GM23338 (cell line): ENCODE measurements around the gene ELOB. TPM values are rescaled to one million over a fixed set of nuclear protein-coding genes. Genes with fewer than 3 reads are reported as not detected.

Source experiments
- ATAC-seq: fragments of 200-7000 bp; cut with Tn5 transposase; 3 replicates; pipeline ENCODE4 v1.9.1; 2020
- DNase-seq: peaks from one replicate; pipeline ENCODE4 v3.0.0-alpha.2; 2015; ENCODE audit warnings: low spot score
- H2AFZ ChIP-seq: fragments of 200-600 bp; sonication (generic); 2 replicates; pipeline ENCODE4 v1.8.0; 2016; ENCODE audit warnings: antibody characterized with exemption, mild to moderate bottlenecking, moderate library complexity
- H3F3A ChIP-seq: fragments of 200-600 bp; sonication (generic); replicated peaks from 2 replicates; pipeline ENCODE4 v1.8.0; 2017; ENCODE audit warnings: antibody characterized with exemption, mixed run types, low read depth
- H3K27ac ChIP-seq: fragments of 200-600 bp; sonication (generic); 2 replicates; pipeline ENCODE4 v1.6.1; 2016; ENCODE audit warnings: low read depth
- H3K27me3 ChIP-seq: fragments of 200-600 bp; sonication (generic); 2 replicates; pipeline ENCODE4 v1.8.0; 2016; ENCODE audit warnings: mild to moderate bottlenecking, mixed run types, moderate library complexity; ENCODE audit not compliant: insufficient read depth
- H3K36me3 ChIP-seq: fragments of 200-600 bp; sonication (generic); 2 replicates; pipeline ENCODE4 v1.8.0; 2016; ENCODE audit warnings: mild to moderate bottlenecking; ENCODE audit not compliant: insufficient read depth
- H3K4me1 ChIP-seq: fragments of 200-600 bp; sonication (generic); 2 replicates; pipeline ENCODE4 v1.8.0; 2016; ENCODE audit warnings: mild to moderate bottlenecking, moderate library complexity; ENCODE audit not compliant: insufficient read depth
- H3K4me2 ChIP-seq: fragments of 200-600 bp; sonication (generic); 2 replicates; pipeline ENCODE4 v1.7.1; 2017; ENCODE audit warnings: mixed run types
- H3K4me3 ChIP-seq: fragments of 200-600 bp; sonication (generic); 2 replicates; pipeline ENCODE4 v1.6.1; 2016; ENCODE audit warnings: mixed run types
- H3K79me2 ChIP-seq: fragments of 200-600 bp; sonication (generic); replicated peaks from 2 replicates; pipeline ENCODE4 v1.8.0; 2017; ENCODE audit warnings: mild to moderate bottlenecking; ENCODE audit not compliant: insufficient read depth
- H3K9me2 ChIP-seq: fragments of 200-600 bp; sonication (generic); 2 replicates; pipeline ENCODE4 v1.8.0; 2017; ENCODE audit not compliant: insufficient read depth
- H4K20me1 ChIP-seq: fragments of 200-600 bp; sonication (generic); replicated peaks from 2 replicates; pipeline ENCODE4 v1.8.0; 2017; ENCODE audit warnings: mild to moderate bottlenecking; ENCODE audit not compliant: insufficient read depth
- H3K27ac Mint-ChIP-seq: 2 replicates; pipeline ENCODE4 v1.8.0; 2020; ENCODE audit warnings: inconsistent platforms, mild to moderate bottlenecking, moderate library complexity, mixed read lengths
- H3K27me3 Mint-ChIP-seq: 3 replicates; pipeline ENCODE4 v1.8.0; 2022; ENCODE audit warnings: low read depth, mild to moderate bottlenecking, moderate library complexity, mixed read lengths, inconsistent platforms; ENCODE audit not compliant: insufficient read depth, poor library complexity
- H3K36me3 Mint-ChIP-seq: 3 replicates; pipeline ENCODE4 v1.8.0; 2021; ENCODE audit warnings: low read depth, mild to moderate bottlenecking, inconsistent platforms, moderate library complexity, mixed read lengths
- H3K4me1 Mint-ChIP-seq: 3 replicates; pipeline ENCODE4 v1.8.0; 2020; ENCODE audit warnings: mild to moderate bottlenecking, inconsistent platforms, mixed read lengths
- H3K4me3 Mint-ChIP-seq: 3 replicates; pipeline ENCODE4 v1.8.0; 2021; ENCODE audit warnings: moderate library complexity, mild to moderate bottlenecking, inconsistent platforms, mixed read lengths
- H3K9me3 Mint-ChIP-seq: 3 replicates; pipeline ENCODE4 v1.8.0; 2020; ENCODE audit warnings: moderate library complexity, mild to moderate bottlenecking, inconsistent platforms, mixed read lengths
- CREB1 ChIP-seq: fragments of 250-450 bp; sonication (Bioruptor Pico); IDR thresholded peaks from 2 replicates; pipeline ENCODE4 v1.5.0; 2020; ENCODE audit warnings: low read depth, mild to moderate bottlenecking, moderate library complexity
- EZH2 ChIP-seq: fragments of 200-600 bp; sonication (generic); IDR thresholded peaks from one replicate; pipeline ENCODE4 v1.8.0; 2017; ENCODE audit warnings: antibody characterized with exemption, mild to moderate bottlenecking, low read depth; ENCODE audit not compliant: unreplicated experiment
- EZH2phosphoT487 ChIP-seq: fragments of 200-600 bp; sonication (generic); IDR thresholded peaks from one replicate; pipeline ENCODE4 v1.8.1; 2018; ENCODE audit warnings: antibody characterized with exemption; ENCODE audit not compliant: unreplicated experiment
- JUNB ChIP-seq: IDR thresholded peaks from one replicate; pipeline ENCODE4 v1.6.1; 2016; ENCODE audit warnings: antibody characterized with exemption; ENCODE audit not compliant: unreplicated experiment
- NANOG ChIP-seq: IDR thresholded peaks from 2 replicates; pipeline ENCODE4 v1.6.1; 2016; ENCODE audit warnings: antibody characterized with exemption, borderline replicate concordance
- POLR2AphosphoS5 ChIP-seq: IDR thresholded peaks from 2 replicates; pipeline ENCODE4 v1.6.1; 2016; ENCODE audit warnings: antibody characterized with exemption, low read depth
- STAT1 ChIP-seq: IDR thresholded peaks from one replicate; pipeline ENCODE4 v1.6.1; 2016; ENCODE audit warnings: antibody characterized with exemption; ENCODE audit not compliant: unreplicated experiment
- ZNF114 ChIP-seq: fragments of 250-450 bp; sonication (Bioruptor Pico); IDR thresholded peaks from 2 replicates; pipeline ENCODE4 v1.5.0; 2020; ENCODE audit warnings: mild to moderate bottlenecking, moderate library complexity
- ZNF331 ChIP-seq: fragments of 250-450 bp; sonication (Bioruptor Pico); IDR thresholded peaks from 2 replicates; pipeline ENCODE4 v1.5.0; 2020; ENCODE audit warnings: low read depth, mild to moderate bottlenecking, moderate library complexity
- polyA plus RNA-seq: library from polyadenylated mRNA; unstranded; fragments of >200 nt; fragmentation: Nextera tagmentation; extraction: Ambion mirVana; gene quantifications from 2 replicates; pipeline ENCODE4 v1.2.1, GENCODE V29; 2016
- total RNA-seq: library from RNA; depleted of rRNA; stranded (reverse); fragments of >200 nt; shearing (Covaris generic); gene quantifications from 2 replicates; pipeline ENCODE4 v1.2.3, GENCODE V29; 2014
- TF ChIP-seq, protein P1 (sequence below): fragments of 250-450 bp; sonication (Bioruptor Pico); IDR thresholded peaks from 2 replicates; pipeline ENCODE4 v1.5.0; 2020; ENCODE audit warnings: mild to moderate bottlenecking, moderate library complexity
- TF ChIP-seq, protein P2 (sequence below): IDR thresholded peaks from one replicate; pipeline ENCODE4 v1.6.1; 2018; ENCODE audit warnings: antibody characterized with exemption; ENCODE audit not compliant: unreplicated experiment
- TF ChIP-seq, protein P3 (sequence below): IDR thresholded peaks from 2 replicates; pipeline ENCODE4 v1.6.1; 2016; ENCODE audit warnings: antibody characterized with exemption
- TF ChIP-seq, protein P4 (sequence below), 2 experiments: fragments of 200-600 bp in 1 of 2; sonication (generic) in 1 of 2; conservative IDR thresholded peaks; 2 replicates each; pipeline versions ENCODE4 v1.5.1 to v1.6.1; 2016 to 2017; ENCODE audit warnings: antibody characterized with exemption in 2 of 2, low read depth in 2 of 2, mild to moderate bottlenecking in 2 of 2, moderate library complexity in 1 of 2

ELOB gene
- total and polyA plus RNA-seq, 2 experiments from 2014 or later: 278 to 756 TPM

DNA sequence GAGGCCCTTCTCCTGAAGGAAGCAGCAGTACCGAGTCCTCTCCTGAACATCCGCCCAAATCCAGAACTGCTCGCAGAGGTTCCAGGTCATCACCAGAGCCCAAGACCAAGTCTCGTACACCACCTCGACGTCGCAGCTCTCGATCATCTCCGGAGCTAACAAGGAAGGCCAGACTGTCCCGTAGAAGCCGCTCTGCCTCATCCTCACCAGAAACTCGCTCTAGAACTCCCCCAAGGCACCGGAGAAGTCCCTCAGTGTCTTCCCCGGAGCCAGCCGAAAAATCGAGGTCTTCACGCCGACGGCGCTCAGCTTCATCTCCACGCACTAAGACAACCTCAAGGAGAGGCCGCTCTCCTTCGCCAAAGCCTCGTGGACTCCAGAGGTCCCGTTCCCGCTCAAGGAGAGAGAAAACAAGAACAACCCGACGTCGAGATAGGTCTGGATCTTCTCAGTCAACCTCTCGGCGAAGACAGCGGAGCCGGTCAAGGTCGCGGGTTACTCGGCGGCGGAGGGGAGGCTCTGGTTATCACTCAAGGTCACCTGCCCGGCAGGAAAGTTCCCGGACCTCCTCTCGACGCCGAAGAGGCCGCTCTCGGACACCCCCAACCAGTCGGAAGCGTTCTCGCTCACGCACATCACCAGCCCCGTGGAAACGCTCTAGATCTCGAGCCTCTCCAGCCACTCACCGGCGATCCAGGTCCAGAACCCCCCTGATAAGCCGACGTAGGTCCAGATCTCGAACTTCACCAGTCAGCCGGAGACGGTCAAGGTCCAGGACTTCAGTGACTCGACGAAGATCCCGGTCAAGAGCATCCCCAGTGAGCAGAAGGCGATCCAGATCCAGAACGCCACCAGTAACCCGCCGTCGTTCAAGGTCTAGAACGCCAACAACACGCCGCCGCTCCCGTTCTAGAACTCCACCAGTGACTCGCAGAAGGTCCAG lies 11.3 kb downstream of the ELOB start:
- Histone ChIP-seq H3K27me3 (peaks cover 9% of the 10 kb centered on the region), H3F3A (peaks cover 80% of the 10 kb centered on the region), H2AFZ (no peak overlapping the region), H3K4me3 (no peak overlapping the region), H3K9me2 (peaks cover 39% of the 10 kb centered on the region), H3K4me2 (no peak overlapping the region), H3K27ac (no peak overlapping the region), H3K4me1 (no peaks in the 10 kb centered on the region), H4K20me1 (peaks cover 13% of the 10 kb centered on the region), H3K79me2 (peaks cover 76% of the 10 kb centered on the region), H3K36me3 (peaks cover 83% of the 10 kb centered on the region)
- DNase-seq (no peak), ATAC-seq (no peak)
- TF ChIP-seq ZNF114 (no peak), EZH2phosphoT487 (no peak), EZH2 (no peak), CREB1 (CRISPR knock-in tag) (no peak), JUNB (no peak), NANOG (no peak), POLR2AphosphoS5 (no peak), ZNF331 (no peak), STAT1 (no peak)
- TF ChIP-seq, protein P1, sequence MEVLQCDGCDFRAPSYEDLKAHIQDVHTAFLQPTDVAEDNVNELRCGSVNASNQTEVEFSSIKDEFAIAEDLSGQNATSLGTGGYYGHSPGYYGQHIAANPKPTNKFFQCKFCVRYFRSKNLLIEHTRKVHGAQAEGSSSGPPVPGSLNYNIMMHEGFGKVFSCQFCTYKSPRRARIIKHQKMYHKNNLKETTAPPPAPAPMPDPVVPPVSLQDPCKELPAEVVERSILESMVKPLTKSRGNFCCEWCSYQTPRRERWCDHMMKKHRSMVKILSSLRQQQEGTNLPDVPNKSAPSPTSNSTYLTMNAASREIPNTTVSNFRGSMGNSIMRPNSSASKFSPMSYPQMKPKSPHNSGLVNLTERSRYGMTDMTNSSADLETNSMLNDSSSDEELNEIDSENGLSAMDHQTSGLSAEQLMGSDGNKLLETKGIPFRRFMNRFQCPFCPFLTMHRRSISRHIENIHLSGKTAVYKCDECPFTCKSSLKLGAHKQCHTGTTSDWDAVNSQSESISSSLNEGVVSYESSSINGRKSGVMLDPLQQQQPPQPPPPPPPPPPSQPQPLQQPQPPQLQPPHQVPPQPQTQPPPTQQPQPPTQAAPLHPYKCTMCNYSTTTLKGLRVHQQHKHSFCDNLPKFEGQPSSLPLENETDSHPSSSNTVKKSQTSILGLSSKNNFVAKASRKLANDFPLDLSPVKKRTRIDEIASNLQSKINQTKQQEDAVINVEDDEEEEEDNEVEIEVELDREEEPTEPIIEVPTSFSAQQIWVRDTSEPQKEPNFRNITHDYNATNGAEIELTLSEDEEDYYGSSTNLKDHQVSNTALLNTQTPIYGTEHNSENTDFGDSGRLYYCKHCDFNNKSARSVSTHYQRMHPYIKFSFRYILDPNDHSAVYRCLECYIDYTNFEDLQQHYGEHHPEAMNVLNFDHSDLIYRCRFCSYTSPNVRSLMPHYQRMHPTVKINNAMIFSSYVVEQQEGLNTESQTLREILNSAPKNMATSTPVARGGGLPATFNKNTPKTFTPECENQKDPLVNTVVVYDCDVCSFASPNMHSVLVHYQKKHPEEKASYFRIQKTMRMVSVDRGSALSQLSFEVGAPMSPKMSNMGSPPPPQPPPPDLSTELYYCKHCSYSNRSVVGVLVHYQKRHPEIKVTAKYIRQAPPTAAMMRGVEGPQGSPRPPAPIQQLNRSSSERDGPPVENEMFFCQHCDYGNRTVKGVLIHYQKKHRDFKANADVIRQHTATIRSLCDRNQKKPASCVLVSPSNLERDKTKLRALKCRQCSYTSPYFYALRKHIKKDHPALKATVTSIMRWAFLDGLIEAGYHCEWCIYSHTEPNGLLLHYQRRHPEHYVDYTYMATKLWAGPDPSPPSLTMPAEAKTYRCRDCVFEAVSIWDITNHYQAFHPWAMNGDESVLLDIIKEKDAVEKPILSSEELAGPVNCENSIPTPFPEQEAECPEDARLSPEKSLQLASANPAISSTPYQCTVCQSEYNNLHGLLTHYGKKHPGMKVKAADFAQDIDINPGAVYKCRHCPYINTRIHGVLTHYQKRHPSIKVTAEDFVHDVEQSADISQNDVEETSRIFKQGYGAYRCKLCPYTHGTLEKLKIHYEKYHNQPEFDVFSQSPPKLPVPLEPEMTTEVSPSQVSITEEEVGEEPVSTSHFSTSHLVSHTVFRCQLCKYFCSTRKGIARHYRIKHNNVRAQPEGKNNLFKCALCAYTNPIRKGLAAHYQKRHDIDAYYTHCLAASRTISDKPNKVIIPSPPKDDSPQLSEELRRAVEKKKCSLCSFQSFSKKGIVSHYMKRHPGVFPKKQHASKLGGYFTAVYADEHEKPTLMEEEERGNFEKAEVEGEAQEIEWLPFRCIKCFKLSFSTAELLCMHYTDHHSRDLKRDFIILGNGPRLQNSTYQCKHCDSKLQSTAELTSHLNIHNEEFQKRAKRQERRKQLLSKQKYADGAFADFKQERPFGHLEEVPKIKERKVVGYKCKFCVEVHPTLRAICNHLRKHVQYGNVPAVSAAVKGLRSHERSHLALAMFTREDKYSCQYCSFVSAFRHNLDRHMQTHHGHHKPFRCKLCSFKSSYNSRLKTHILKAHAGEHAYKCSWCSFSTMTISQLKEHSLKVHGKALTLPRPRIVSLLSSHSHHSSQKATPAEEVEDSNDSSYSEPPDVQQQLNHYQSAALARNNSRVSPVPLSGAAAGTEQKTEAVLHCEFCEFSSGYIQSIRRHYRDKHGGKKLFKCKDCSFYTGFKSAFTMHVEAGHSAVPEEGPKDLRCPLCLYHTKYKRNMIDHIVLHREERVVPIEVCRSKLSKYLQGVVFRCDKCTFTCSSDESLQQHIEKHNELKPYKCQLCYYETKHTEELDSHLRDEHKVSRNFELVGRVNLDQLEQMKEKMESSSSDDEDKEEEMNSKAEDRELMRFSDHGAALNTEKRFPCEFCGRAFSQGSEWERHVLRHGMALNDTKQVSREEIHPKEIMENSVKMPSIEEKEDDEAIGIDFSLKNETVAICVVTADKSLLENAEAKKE: no peak
- TF ChIP-seq, protein P2, sequence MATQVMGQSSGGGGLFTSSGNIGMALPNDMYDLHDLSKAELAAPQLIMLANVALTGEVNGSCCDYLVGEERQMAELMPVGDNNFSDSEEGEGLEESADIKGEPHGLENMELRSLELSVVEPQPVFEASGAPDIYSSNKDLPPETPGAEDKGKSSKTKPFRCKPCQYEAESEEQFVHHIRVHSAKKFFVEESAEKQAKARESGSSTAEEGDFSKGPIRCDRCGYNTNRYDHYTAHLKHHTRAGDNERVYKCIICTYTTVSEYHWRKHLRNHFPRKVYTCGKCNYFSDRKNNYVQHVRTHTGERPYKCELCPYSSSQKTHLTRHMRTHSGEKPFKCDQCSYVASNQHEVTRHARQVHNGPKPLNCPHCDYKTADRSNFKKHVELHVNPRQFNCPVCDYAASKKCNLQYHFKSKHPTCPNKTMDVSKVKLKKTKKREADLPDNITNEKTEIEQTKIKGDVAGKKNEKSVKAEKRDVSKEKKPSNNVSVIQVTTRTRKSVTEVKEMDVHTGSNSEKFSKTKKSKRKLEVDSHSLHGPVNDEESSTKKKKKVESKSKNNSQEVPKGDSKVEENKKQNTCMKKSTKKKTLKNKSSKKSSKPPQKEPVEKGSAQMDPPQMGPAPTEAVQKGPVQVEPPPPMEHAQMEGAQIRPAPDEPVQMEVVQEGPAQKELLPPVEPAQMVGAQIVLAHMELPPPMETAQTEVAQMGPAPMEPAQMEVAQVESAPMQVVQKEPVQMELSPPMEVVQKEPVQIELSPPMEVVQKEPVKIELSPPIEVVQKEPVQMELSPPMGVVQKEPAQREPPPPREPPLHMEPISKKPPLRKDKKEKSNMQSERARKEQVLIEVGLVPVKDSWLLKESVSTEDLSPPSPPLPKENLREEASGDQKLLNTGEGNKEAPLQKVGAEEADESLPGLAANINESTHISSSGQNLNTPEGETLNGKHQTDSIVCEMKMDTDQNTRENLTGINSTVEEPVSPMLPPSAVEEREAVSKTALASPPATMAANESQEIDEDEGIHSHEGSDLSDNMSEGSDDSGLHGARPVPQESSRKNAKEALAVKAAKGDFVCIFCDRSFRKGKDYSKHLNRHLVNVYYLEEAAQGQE: no peak
- TF ChIP-seq, protein P3, sequence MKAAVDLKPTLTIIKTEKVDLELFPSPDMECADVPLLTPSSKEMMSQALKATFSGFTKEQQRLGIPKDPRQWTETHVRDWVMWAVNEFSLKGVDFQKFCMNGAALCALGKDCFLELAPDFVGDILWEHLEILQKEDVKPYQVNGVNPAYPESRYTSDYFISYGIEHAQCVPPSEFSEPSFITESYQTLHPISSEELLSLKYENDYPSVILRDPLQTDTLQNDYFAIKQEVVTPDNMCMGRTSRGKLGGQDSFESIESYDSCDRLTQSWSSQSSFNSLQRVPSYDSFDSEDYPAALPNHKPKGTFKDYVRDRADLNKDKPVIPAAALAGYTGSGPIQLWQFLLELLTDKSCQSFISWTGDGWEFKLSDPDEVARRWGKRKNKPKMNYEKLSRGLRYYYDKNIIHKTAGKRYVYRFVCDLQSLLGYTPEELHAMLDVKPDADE: no peak
- TF ChIP-seq, protein P4, sequence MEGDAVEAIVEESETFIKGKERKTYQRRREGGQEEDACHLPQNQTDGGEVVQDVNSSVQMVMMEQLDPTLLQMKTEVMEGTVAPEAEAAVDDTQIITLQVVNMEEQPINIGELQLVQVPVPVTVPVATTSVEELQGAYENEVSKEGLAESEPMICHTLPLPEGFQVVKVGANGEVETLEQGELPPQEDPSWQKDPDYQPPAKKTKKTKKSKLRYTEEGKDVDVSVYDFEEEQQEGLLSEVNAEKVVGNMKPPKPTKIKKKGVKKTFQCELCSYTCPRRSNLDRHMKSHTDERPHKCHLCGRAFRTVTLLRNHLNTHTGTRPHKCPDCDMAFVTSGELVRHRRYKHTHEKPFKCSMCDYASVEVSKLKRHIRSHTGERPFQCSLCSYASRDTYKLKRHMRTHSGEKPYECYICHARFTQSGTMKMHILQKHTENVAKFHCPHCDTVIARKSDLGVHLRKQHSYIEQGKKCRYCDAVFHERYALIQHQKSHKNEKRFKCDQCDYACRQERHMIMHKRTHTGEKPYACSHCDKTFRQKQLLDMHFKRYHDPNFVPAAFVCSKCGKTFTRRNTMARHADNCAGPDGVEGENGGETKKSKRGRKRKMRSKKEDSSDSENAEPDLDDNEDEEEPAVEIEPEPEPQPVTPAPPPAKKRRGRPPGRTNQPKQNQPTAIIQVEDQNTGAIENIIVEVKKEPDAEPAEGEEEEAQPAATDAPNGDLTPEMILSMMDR (conservative IDR thresholded peaks at IDR 0.05; ENCODE audit: low read depth in 2 of 2): no peak
- no peak overlapping the region; the same call in 2 of the 3 replicates for H3K4me3 Mint-ChIP-seq
- H3K27me3 Mint-ChIP-seq: peaks cover 66% of the 10 kb centered on the region
- no peak overlapping the region for H3K27ac Mint-ChIP-seq
- H3K4me1 Mint-ChIP-seq: peaks cover 27% of the 10 kb centered on the region
- peaks cover 56% of the 10 kb centered on the region for H3K9me3 Mint-ChIP-seq
- H3K36me3 Mint-ChIP-seq: peaks cover 100% of the 10 kb centered on the region
